ENCODE data around the gene MMP23B. TPM values are rescaled to one million over a fixed set of nuclear protein-coding genes. Genes with fewer than 3 reads are reported as not detected.
"Not testable (repeated sequence)": the region's sequence is repeated elsewhere in the genome, so short reads cannot be mapped to it uniquely, and the experiment has no call there.

Gene MMP23B
- polyA plus RNA-seq, 1 donor: 14.9 TPM

DNA sequence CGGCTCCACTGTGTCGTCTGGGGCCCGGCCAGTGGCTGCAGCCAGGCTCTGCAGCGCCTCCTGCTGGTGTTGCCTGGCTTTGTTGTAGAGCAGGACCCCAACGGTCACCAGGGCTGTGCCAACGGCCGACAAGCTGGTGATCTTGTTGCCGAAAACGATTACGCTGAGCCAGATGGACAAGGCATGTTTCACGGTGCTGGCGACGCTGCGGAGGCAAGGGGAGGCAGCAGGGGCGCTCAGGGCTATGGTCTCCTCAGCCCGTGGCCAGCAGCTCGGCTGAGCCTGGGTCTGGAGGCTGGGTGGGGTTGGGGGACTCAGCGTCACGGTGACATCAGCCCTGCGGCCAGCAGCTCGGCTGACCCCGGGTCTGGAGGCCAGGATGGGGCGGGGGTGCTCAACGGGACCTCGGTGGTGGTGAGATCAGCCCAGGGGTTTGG lies 33.9 kb downstream of the MMP23B start:
- no peak for DNase-seq

DNA sequence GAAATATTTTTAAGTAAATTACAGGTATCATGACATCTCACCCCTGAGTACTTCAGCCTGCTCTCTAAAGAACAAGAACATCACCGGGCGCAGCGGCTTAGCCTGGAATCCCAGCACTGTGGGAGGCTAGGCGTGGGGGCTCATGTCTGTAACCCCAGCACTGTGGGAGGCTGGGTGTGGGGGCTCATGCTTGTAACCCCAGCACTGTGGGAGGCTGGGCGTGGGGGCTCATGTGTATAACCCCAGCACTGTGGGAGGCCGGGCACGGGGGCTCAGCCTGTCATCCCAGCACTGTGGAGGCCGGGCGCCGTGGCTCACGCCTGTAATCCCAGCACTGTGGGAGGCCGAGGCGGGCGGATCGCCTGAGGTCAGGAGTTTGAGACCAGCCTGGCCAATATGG lies 34.6 kb downstream of the MMP23B start:
- DNase-seq: no peak

DNA sequence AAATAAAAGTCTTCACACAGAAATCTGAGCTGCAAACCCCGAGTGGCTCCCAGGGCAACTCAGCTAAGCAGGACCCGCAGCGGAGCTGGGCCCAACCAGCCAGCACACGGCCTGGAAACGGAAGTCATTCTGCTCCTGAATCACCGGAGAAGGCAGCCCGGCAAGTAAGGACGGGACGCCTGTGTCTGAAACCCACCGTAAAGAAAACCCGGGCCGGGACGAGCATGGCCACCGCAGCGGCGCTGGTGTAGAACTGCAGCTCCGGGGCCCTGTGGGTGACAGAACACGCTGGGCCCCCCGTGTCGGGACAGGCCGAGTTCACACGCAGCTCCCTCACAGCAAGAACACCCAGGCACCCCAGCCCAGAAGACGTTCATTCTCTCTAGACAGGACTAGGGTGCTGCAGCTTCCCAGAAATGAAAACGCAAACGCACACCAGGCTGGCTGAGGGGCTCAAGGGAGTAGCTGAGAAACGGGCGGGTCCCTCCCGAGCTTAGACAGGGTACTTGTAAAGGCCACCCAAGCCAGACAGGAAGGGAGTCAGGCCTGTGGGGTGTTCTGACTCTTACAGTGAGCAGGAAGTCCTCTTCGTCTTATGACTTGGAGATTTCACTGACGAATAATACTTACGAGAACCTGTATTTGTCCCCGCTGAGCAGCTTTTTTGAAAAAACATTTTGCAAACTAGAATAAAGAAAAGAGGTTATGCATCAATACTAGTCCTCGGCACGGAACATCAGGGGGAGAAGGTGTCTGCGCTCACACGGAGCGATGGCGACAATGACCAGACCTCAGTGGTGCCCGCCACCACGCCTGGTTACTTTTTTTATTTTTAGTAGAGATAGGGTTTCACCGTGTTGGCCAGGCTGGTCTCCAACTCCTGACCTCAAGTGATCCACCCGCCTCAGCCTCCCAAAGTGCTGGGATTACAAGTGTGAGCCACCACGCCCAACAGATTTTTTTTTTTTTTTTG lies 37.8 kb downstream of the MMP23B start:
- no peak for DNase-seq

DNA sequence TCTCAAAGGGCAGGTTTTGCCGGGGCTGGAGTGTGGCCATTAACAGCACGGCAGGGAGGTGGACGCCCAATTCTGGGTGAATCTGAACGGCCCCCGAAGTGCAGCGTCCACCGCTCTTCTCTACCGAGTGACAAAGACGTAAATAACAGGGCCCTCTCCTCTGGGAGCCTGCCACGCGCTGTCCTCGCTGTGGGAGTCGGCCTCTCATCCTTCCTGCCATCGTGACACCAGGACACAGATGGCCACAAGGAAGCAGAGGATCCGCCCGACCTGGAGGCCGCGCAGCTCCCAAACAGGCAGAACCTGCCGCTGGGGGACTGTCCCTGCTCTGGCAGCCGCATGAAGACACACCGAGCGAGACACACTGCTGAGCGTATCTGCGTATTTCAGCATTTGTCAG lies 38.9 kb downstream of the MMP23B start:
- no peak for DNase-seq

DNA sequence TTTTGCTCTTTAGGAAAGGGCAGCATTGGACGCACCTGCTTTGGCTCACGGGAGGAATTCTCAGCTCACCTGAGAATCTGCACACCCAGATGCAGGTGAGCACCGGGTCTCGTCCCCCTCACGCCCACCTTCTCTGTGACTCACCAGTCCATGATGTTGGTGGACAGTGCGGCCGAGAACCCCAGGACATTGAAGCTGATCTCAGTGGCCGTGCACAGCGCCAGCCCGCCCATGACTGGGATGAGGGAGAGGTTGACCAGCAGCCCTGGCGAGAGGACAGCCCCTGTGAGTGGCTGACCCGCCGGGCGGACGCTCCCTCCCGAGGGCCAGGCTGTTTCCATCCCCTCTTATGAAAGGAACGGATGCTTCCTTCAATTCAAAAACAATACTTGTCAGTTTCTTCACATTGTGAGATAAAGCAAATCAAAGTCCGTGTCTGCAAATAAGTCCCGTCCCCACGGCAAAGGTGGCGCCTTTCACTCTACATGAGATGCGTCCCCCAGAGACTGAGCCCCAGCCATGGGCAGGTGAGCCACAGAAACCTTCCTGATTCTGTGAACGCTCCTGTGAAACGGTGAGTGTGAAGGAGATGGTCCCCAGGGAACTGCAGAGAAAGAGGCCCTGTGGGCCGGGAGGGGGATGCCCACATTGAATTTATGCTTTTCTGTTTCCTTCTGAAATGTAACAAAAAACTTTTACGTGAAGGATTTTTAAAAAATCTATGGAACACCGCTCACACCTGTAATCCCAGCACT lies 39.6 kb downstream of the MMP23B start:
- DNase-seq: no peak

DNA sequence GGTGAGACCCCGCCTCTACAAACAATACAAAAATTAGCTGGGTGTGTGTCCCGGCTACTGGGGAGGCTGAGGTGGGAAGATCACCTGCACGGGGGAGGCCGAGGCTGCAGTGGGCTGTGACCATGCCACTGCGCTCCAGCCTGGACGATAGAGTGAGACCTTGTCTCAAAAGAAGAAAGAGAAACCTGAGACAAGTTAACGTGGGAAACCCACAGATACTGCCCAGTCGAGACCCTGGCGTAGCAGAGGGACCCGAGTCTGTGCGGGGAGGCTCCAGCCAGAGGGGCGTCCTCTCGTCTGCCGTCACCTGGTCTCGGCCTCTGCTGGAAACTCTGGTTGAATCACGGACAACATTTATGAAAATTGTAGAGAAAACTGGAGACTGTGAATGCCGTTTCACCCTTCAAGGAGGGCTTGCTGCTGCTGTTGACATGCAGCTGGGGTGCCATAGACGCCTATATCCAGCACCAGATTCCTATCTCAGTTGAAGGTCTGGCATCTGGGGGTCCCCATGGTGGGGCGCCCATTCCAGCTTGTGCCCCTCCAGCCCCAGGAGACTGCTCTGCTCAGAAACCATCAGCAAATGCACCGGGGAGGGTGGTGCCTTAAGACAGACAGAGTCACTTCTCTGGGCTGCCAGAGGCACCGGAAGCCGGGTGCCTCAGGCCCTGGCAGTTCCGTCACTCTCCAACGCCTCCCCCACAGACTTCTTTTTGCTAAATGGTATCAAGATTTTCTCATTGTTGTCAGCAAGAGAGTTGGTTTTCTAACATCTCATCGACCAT lies 40.4 kb downstream of the MMP23B start:
- DNase-seq: no peak

DNA sequence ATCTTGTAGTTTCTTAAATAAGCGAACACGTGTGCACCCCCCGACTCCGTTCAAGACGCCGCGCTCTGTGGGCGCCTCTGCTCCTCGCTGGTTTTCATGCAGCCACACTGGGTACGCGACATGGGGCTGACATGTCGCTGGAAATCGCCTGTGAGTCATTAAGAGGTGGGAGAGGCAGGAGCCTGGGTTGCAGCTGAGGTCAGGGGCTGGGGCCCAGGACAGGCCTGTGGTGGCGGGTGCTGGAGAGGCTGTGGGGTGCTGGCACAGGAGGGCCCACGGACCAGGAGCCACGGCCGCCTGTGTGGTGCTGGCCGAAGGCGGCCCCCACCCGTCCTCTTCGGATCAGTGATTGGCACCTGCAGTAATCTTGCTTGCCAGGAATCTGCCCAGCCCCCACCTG lies 42.8 kb downstream of the MMP23B start:
- not testable (repeated sequence) for DNase-seq

DNA sequence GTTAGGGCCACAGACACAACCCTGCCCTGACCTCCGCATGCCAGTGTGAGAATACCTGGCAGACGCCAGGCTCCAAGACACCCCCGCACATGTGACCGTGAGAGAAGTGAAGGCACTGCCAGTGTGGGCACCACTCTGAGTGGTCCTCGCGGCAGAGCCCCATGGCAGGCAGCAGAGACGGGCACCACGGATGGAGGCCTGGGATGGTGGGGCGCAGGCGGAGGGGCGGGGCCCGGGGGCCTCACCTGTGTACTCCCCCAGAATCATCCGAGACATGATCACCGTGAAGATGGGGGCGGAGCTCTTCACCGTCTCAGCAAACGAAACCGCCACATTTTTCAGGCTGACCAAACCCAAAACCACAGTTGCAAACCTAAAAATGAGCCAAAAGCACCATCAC lies 43.2 kb downstream of the MMP23B start:
- not testable (repeated sequence) for DNase-seq

DNA sequence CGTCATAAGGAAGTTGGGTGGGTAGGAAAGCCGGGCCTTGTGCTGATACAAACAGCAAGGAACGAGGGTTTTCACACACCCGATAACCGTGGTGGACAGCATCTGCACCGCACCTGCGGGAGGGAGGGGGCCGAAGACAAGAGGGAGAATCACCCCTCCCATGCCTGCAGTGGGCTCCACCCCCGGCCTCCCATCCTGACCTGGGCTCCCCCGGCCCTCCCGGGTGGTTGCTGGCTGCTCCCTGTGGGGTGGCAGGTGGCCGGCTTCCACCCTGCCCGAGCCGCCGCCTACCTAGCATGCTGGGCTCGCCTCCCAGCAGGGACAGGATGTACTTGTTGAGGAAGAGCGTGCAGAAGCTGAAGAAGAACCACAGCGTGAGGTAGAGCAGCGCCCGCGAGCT lies 44.1 kb downstream of the MMP23B start:
- DNase-seq: not testable (repeated sequence)

DNA sequence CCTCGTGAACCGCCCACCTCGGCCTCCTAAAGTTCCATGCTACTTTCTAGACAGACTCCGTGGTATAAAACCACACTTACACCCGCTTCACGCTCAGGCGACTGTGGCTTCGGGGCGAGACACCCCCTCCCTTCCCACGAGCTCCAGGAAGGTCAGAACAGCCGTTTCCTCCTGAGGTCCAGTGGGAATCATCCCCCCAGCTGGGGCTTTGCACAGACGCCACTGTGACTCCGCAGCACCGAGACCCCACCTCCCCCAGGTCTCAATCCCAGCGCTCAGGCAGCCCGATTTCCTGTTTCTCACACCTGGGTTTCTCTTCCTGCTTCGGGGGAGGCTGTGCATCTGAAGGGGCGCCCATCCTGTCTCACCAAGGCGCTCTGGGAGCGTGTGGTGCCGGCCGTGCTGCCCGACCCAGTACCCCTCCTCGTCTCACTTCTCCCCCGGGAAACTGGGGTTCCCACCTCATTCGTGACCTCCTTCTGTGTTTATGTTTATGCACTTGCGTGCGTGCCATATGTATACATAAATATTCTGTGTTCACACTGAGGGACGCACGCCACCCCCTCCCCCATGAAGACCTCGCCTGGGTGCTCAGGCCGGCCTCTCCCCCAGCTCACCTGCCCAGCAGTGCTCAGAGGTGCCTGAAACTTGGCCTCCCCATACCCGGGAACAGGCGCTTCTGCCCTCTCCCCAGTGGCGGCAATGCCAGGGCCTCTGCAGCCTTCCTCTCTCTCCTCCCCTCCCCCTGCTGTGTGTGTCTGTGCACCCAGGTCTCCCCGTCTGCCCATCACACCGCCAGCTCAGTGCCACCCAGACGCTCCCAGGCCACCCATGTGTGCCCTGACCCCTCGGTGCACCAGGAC lies 46.0 kb downstream of the MMP23B start:
- no peak for DNase-seq

DNA sequence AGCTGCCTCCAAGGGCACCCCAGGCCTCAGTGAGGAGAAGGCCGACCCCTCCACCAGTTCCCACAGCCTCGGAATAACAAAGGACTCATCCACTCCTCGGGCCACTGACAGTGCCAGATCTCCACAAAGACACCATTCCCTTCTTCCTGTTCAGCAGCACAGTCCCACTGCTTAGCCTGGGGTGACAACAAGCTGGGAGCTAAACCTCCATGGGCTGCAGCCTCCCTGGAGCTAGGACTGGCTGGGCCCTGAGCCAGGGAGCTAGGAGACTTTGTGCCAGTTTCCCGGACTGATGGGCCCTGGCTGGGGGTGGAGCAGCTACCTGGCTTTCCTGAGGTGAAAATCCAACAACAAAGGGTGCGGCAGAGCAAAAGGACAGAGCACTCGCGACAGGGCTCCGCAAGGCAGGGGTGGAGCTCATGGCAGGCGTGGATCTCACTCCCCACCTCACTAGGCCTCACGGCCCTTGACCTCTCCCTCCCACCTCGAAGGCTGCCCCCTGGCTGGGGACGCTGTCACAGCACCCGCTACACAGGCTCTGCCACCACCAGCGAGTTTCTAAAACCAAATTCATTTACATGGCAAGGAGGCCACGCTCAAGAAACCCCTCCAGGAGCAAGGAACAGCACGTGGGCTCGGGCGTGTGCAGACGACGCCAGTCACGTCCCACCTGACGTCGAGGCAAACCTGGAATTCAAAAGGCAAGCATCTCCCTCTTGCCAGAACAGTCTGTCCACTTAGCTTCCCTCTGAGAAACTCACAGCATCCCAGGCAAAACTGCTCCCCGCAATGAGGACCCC lies 46.8 kb downstream of the MMP23B start:
- DNase-seq: no peak

DNA sequence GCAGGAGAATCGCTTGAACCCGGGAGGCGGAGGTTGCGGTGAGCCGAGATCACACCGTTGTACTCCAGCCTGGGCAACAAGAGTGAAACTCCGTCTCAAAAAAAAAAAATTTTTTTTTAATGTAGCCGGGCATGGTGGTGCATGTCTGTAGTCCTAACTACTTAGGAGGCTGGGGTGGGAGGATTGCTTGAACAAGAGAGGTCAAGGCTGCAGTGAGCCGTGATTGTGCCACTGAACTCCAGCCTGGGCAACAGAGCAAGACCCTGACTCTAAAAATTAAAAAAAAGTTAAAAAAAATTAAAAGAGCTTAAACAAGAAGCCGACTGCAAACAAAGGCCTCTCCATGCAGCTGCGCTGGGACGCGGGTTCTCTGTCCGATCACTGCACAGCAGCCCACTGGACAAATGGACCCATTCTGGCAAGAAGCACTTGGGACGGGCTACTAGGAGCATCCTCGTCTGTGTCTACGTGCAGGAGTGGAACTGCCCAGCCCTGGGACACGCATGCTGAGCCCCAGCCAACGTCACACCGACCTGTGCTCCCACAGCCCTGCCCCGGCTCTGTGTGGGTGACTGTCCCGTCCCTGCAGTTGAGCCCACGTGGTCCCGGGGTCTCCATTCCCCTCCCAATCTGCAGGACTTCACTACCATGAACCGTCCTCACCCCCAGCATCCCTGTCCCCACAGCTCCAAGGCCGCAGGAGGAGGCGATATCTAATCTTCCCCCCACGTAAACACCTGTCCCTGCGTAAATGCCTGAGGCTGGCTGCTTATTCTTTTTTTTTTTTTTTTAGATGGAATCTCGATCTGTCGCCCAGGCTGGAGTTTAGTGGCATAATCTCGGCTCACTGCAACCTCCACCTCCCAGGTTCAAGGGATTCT lies 48.3 kb downstream of the MMP23B start:
- DNase-seq: no peak

DNA sequence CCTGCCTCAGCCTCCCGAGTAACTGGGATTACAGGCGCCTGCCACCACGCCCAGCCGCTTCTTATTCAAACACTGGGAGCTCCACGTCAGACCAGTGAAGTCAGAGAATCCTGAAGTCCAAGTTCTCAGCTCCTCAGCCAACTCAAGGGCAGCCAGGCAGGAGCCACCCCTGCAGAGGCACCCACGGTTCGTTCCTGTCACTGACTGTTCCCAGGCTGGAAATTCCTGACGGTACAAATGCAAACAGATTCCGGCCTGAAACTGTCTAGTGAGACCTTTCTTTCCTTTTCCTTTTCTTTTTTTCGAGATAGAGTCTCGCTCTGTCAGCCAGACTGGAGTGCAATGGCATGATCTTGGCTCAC lies 48.9 kb downstream of the MMP23B start:
- no peak for DNase-seq

DNA sequence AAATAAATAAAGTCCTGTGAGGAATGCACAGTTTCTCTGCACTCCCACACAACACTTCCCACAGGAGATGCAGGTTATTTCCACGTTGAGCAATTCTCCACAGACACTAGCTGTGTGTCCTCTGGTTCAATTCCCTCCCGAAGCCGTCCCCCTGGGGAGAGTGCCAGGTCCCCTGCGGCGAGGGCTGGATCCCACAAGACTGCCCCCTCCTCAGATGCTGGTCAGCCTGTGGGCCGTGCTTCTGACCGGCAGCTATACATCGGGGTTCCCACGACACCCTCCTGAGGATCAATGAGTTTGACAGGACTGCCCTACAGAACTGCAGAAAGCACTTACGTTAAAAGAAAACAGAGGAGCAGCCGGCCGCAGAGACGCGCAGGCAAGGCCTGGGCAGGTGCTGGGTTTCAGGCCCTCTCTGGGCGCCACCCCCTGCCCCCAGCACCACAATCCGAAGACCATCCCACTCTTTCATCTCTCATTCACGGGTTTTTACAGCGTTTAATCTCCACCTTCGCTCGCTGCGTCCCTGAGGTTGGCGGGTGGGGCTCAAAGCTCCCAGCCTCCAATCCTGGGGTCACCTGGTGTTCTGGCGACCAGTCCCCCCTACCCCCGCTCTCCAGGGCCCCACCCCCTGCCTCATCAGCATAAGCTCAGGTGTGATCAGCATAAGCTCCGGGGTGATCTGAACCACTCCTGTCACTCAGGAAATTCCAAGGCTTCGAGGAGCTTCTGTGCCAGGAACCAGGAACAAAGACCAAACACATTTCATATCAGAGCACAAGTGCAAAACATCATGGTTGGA lies 51.3 kb downstream of the MMP23B start:
- no peak for DNase-seq

Measured in left kidney (tissue), 2 donors.